ENCODE data around the gene INSC.
A peak's percentile ranks its signal among the peaks of the same experiment; 100 is the strongest.
"Not testable (repeated sequence)": the region's sequence is repeated elsewhere in the genome, so short reads cannot be mapped to it uniquely, and the experiment has no call there.

The INSC gene, protein sequence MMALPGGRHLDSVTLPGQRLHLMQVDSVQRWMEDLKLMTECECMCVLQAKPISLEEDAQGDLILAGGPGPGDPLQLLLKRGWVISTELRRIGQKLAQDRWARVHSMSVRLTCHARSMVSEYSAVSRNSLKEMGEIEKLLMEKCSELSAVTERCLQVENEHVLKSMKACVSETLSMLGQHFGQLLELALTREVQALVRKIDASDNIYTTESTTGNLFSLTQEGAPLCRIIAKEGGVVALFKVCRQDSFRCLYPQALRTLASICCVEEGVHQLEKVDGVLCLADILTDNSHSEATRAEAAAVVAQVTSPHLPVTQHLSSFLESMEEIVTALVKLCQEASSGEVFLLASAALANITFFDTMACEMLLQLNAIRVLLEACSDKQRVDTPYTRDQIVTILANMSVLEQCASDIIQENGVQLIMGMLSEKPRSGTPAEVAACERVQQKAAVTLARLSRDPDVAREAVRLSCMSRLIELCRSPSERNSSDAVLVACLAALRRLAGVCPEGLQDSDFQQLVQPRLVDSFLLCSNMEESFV

DNA sequence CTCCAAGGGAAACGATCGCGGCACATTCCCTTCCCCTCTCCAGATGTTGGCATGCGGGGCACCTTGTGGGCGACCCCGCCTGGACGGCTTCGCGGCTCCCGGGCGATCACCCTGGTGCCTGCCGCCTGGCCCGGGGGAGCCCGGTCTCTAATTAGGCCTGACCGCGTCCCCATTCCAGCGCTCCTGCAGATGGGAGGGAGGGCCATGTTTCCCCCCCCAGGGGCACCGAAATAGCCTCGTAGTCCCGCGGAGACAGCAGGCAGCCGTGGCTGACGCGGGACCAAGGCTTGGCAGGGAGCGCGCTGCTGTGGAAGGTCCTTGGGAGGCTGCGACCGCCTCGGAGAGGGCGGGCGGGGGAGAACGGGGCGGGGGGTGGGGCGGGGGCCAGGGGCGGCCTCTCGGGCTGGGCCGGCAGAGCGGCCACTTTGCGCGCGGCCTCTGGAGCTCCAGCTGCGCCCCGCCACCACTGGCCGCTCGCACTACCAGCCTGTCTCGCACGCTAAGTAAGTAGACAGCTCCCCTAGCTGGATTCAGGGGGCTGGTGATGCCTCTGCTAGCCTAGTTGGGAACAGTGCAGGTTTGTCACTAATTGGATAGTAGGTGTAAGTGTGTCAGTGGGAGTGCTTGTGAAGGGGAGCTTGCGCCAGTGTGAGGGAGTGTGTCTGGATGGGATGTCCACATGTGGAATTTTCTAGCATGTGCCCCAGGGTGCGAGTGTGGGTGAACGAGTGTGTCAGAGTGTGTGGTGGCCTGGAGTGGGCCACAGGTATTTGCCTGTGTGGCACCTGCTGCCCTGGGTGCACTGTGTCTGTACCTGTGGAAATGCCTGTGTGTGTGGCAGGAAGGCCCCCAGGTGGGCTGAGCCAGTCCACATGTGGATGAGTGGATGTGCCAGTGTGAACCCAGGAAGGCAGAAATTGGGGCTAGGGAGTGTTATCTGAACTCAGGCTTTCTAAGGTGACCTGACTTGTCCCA lies at the start of gene INSC:
INSC (plus strand) TSS at position 423 of the 975 bp plus-strand sequence. CDS start 34,252 bp downstream, outside the sequence.
- peak; percentile 32 for DNase-seq (ENCODE audit: low read depth)

DNA sequence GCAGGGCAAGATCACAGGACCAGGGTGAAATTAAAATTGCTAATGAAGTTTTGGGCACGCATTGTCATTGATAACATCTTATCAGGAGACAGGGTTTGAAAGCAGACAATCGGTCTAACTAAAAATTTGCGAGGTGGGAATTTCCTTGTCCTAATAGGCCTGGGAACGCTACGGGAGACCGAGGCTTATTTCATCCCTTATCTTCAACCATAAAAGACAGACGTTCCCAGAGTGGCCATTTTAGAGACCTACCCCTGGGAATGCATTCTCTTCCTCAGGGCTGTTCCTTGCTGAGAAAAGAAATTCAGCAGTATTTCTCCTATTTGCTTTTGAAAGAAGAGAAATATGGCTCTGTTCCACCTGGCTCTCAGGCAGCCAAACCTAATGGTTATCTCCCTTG lies 45.0 kb upstream of the INSC start:
- DNase-seq (ENCODE audit: low read depth), result not testable (repeated sequence)

DNA sequence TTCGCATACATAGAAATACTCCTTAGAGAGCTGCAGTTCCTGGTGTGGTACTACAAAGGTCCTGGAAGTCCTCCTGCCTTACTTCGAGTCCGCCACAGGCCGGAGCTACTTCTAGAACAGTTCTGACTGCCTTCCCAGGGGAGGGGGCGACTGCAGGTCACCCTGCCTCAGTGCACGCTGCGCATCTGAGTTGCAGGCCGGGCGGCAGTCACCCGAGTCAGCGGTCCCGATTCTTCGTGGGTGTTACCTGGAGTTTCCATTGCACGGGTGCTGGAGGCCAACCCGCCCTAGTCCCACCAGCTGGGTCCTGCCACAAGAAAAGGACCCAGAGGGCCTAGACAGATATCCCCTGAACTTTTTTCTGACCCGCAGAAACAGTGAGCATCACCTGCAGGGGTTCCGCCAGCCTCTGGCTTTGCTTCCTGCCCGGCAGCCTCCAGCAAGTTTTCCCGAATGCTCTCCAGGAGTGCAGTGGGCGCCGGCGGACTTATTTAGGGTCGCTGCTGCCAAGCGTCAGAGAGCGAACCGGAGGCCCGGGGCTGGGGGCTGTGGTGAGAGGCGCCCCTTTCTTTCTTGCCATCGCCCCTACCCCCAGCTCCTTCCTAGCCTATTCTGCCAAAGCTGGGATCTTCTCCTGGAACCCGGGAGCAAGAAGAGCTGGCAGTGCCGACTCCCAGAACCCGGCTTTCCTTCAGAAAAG lies 43.0 kb upstream of the INSC start:
- no peak for DNase-seq (ENCODE audit: low read depth)

DNA sequence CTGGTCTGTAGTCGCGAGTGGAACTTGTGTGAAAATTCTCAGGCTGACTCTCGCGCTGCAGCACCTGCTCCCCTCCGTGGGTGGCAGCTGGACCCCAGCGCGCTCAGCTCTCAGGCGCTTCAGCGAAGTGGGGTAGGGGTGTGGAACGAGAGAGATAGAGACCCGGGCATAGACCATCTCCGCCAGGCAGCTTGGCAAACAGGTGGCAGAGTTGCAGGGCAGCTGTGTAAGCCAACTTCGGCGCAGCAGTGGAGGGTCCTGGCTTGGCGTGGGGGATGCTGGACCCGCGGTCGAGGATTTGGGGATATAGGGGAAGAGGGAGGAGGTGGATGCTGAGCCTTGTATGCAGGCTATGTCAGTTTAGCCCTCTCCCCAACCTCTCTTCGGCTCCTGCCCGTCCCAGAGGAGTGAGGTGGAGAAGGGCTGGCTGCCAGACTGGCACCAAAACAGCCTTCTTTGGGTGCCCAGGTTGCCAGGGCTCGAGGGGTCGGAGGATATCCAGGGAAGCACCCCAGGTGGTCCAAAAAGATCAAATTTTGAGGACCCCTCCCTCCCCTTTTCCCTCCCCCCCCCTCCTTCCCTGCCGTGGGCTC lies 42.1 kb upstream of the INSC start:
- DNase-seq (ENCODE audit: low read depth), result no peak

DNA sequence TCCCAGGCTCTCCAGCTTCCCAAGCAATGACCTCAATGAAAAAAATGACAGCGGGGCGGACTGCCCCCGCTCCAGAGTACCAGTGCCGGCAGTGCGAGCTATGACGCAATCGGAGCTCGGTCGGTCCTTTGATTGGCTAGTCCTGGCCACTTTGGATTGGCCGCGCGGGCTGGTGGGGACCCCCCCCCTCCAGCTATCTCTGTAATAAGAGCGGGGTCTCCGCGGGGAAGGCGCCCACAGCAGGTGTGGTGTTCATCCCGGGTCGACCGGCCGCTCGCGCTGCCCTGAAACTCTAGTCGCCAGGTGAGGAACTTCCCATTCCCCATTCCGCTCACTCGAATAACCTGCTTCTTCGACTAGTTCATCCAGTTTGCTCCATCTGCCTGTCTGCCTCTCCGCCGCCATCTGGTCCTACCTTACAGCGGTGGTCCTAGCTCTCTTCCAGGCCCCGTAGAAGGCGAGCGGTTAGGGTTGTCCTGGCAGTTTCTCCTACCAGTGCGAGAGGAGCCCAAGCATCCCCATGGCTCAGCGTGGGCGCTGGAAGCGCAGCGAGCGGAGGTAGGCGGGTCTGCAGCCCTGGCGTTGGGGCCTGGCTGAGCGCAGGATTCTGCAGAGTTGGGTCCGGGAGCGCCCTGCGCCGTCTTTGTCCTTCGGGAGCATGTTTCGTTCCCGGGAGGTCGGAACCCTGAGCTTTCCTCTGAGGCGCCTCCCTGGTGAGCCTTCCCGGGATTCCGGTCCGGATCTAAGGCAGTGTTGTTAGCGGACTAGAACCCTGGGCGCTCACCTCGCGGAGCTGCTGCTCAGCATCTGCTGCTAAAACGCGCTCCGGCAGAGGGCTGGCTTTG lies 41.1 kb upstream of the INSC start, which contains the start of gene CALCB:
CALCB (plus strand) TSS at position 233 of the 845 bp plus-strand sequence. CDS start 1,126 bp downstream, outside the sequence.
- DNase-seq (ENCODE audit: low read depth), result peak; percentile 25

DNA sequence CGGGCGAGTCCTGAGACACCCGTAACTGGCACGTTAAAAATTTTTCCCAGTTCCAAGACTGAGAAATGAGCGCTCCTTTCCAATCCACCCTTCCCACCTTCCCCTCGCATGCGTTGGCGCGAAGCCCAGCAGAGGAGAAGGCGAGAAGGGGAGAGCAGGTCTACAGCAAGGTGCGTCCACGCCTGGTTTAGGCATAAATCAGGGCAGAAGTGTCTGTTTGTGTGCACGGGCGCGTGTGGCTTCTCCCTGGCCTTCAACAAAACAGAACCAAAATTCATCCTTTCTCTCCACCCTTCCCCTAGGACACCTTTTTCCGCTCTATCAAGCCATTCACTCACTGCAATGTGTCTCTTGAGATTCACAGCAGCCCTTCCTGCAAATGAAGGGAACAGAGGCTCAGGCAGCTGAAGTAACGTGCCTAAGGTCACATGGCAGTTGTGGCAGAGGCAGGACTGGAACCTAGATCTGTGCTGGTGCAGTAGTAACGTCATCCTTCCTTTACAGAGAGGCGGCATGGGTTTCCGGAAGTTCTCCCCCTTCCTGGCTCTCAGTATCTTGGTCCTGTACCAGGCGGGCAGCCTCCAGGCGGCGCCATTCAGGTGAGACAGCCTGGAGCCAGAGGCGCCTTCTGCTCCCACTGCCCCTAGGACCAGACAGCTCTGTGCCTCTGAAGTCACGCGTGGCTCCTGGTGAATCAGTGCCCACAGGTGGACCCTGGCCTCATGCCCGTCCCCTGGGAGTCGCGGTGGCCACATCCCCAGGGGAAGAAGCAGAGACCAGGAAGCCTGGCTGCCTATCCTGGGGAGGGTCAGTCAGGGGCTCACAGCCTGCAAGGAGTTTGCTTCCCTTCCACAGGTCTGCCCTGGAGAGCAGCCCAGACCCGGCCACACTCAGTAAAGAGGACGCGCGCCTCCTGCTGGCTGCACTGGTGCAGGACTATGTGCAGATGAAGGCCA lies 40.2 kb upstream of the INSC start:
- peak; percentile 62 for DNase-seq (ENCODE audit: low read depth)

DNA sequence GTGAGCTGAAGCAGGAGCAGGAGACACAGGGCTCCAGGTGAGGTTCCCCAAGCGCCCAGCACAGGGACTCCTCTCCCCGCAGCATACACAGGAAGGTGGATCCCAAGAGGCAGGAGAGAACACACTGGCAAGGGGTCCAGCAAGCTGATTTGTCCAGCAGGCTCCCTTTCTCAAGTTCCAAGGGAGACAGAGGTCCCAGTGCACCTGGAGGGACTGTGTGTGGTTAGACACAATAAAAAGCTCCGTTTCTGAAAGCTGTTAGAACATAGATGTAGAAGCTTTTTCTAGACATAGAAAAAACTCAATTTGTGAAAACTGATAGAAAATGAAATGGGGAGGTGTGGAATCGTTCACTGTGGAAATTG lies 39.6 kb upstream of the INSC start:
- no peak for DNase-seq (ENCODE audit: low read depth)

DNA sequence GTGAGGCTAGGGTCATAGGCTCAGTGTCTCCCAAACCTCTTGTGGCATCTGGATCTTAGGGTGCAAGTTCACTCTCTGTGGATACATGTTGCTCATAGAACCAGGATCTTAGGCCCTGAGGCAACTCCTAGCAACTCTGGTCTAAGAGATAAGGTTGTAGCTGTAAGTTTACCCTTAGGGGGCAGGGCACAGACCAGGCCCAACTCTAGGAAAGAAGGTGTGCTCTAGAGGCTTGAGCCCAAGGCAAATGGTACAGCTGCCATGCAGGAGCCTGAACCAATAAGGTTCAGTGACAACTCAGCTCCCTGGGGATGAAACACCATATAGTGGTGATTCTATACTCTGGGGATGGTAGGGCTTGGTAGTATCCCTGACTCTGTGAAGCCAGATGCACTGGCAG lies 23.5 kb upstream of the INSC start:
- DNase-seq (ENCODE audit: low read depth), result no peak

DNA sequence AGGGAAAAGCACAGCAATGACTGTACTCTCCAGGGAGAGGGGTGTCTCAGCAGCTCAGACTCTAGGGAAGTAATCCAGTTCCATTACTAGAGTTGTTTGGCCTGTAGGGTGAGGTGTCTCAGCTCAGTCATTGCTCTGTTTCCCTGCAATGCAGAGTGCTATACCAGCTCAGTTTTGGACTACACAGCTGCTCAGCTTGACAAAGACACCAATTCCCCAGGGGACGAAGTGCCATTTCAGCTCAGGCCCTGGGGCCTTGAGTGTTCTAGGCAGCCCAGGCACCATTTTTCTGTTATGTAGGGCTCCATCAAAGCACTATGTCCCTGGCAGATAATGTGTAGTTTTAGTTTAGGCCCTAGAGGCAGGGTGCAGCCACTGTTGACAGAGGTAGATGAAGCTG lies 23.1 kb upstream of the INSC start:
- DNase-seq (ENCODE audit: low read depth), result no peak

DNA sequence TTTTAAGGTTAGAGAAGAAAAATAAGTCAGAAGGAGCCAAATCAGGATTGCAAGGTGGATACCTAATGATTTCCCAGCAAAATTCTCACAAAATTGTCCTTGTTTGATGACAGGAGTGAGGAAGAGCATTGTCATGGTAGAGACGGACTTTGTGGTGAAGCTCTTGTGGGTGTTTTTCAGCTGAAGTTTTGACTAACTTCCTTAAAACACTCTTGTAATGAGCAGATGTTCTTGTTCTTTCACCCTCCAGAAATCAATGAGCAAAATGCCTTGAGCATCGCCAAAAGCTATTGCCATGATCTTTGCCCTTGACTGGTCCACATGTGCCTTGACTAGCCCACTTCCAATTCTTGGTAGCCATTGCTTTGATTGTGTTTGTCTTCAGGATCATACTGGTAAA lies 21.3 kb upstream of the INSC start:
- no peak for DNase-seq (ENCODE audit: low read depth)

DNA sequence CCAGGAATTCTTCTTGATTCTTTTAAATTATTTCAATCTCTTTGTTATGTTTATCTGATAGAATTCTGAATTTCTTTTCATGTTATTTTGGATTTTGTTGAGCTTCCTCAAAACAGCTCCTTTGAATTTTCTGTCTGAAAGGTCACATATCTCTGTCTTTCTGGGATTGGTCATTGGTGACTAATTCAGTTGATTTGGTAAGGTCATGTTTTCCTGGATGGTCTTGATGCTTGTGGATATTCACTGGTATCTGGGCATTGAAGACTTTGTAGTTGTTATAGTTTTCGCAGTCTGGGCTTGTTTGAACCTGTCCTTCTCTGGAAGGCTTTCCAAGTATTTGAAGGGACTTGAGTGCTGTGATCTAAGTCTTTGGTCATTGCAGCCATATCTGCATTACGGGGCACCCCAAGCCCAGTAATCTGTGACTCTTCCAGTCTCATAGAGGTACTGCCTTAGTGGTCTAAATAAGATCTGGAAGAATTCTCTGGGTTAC lies 18.9 kb upstream of the INSC start:
- DNase-seq (ENCODE audit: low read depth), result no peak

DNA sequence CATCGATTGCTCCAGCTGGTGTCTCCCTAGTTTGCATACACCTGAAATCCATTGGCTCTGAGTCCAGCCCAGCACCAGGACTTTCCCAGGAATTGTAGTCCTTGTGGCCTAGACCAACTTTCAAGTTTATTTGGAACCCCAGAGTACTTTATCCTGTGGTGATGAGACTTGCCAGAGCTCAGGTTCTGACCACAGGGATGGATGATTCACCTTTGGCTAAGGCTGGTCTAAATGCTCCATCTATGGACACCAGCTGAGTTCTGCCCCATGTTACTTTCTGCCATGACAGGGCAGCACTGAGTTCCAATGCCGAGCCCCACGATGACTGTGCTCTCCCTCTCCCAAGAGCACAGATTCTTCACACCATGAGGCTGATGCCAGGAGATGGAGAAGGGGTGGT lies 17.3 kb upstream of the INSC start:
- DNase-seq (ENCODE audit: low read depth), result no peak

DNA sequence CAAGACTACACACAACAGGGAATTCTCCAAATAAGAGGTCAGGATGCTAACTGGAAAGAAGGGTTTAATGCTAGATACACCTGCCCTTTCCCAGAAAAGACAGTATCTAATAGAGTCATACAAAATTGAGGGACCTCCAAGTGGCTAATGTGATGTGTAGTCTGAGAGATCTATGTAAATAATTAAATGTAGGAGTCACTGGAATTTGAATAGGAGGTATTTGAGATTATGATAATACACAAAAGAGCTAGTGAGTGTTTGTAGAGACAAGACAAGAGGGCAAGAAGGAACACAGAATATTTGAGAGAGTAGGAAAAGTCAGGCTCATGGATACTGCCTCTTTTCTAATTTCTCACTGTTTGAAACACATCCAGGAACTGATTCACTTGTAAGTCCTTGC lies 15.5 kb upstream of the INSC start:
- DNase-seq (ENCODE audit: low read depth), result no peak

DNA sequence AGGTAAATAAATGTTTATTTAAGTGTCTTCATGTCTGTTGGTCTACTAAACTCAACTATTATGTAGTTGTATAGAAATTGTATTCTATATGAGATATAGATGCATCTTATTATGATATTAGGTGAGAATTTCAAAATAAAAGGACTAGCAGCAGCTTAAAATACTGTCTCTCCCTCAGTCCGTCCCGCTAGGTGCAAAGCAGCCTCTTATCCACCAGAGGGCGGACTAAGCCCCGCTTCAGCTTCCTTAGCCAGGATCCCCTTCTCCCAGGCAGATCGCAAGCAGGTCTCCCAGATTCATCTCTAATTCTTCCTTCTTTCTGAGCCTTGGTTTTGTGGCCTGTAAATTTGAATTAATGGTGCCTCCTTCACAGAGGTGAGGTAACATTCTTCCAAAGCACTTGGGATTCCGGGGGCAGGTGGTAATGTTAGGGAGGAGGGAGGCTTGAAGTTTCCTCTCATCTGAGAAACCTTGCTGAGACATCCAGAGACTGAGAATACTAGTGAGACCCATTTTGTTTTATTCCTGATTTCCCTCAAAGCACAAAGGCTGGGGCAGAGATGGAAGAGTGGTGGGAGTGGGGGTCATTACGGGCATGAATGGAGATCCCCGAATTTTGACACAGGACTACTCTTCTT lies 13.5 kb upstream of the INSC start:
- DNase-seq (ENCODE audit: low read depth), result peak; percentile 77

DNA sequence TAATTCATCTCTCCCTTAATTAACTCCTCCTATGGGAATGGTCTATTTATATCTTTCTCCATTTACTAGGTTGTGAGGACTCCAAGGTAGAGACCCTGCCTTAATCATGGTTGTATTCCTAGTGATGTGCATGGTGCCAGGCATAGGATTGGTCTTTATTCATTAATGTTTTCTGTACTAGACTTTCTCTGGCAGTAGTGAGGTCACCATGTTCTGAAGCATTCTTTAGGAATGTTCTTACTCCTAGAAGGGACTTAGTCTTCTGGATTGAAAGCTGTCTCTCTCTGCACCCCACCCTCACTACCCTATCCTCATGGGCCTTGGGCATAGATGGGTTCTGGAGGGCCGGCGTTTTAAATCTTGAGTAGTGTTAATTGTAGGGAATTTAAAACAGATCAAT lies 10.6 kb upstream of the INSC start:
- DNase-seq (ENCODE audit: low read depth), result peak; percentile 49

DNA sequence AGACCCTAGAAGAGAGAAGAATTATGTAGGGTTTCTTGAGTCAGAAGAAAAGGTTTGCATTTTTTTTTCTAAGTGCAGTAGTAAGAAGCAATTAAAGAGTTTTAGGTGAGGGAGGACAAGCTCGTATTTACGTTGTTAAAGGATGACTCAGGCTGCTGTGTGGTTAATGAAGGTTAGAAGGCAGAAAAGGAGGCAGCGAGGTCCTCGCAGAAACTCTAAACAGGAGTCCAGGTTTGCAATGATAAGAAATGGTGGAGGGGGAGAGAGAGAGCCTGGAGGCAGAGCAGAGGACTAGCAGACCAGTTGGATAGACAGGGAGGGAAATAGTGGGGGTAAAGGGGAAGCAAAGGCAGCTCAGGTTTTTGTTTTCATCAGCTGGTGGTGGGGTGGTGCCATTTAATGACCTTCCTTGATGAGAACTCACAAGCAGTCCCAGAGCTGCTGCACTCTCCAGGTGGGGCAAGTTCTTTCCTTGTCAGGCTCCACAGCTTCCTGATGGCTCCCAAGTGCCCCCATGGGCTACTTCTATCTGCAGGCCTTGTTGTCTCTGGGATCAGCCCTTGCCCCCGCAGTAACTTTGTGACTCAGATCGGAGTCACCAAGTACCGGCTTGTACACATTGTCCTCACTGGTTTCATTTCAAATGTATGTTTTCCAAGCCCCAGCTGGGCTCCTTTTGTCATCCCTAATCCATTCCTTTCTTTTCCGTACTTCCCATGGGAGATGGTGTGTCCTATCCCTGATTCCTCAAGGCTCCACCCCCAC lies 8.3 kb upstream of the INSC start:
- DNase-seq (ENCODE audit: low read depth), result peak; percentile 81

DNA sequence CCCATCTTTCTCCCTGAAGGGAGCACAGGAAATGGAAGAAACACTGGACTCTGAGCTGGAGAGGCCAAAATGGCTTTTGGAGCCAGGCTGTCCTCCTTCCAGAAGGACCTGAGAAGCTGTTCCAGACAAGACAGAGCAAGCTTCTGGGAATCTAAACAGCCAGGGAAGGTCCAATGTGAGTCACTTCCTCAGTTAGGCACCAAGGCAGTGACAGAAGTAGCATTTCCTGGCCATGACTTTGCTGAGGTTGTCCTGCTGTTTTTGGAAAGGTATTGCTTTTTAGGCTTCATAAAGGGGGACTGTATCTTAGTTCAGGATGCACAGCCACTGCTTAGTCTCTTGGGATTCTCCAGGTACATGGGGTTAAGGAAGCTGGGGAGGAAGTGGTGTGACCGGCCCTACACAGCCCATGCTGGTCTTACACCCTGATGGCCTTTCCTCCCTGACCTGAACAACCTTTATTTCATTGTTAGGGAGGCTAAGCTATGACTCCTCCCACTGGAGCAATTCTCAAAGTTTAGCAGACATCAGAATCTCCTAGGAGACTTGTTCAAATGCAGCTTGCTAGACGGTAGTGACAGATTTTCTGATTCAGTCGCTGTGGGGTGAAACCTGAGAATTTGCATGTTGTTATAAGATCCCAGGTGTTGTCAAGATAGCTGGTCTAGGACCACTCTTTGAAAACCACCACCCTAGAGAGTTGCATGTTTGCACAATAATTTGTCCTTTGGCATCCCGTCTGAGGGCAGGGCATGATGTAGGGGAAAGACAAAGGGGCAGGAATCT lies 6.8 kb upstream of the INSC start:
- DNase-seq (ENCODE audit: low read depth), result peak; percentile 75

Data from EH (cell line).